GM19193 (cell line): ENCODE data around the gene SALL3.

ENCODE experiments used
- POLR2A ChIP-seq: IDR thresholded peaks from 4 replicates; pipeline ENCODE4 v1.6.1; 2011; ENCODE audit not compliant: insufficient read depth, insufficient read length; ENCODE audit errors: extremely low read depth

The SALL3 gene

DNA sequence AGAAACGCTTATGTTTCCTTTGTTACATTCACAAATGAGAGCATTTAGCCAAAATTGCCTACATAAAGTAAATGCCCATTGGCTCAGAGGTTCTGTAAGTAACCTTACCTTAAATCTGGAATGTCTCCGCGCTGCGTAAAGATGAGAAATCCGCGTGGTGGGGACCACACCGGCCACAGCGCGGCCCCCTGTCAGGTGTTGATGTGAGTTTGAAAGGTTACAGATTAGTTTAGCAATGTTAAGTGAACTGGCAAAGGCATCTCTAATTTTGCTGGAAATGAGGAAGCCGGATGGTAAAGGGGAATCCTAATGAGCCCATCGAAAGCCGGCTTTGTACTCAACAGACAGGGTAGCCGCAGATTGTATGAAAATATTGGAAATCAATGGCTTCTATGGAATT, 11.8 kb downstream of the SALL3 start:
- no peak for TF ChIP-seq POLR2A

DNA sequence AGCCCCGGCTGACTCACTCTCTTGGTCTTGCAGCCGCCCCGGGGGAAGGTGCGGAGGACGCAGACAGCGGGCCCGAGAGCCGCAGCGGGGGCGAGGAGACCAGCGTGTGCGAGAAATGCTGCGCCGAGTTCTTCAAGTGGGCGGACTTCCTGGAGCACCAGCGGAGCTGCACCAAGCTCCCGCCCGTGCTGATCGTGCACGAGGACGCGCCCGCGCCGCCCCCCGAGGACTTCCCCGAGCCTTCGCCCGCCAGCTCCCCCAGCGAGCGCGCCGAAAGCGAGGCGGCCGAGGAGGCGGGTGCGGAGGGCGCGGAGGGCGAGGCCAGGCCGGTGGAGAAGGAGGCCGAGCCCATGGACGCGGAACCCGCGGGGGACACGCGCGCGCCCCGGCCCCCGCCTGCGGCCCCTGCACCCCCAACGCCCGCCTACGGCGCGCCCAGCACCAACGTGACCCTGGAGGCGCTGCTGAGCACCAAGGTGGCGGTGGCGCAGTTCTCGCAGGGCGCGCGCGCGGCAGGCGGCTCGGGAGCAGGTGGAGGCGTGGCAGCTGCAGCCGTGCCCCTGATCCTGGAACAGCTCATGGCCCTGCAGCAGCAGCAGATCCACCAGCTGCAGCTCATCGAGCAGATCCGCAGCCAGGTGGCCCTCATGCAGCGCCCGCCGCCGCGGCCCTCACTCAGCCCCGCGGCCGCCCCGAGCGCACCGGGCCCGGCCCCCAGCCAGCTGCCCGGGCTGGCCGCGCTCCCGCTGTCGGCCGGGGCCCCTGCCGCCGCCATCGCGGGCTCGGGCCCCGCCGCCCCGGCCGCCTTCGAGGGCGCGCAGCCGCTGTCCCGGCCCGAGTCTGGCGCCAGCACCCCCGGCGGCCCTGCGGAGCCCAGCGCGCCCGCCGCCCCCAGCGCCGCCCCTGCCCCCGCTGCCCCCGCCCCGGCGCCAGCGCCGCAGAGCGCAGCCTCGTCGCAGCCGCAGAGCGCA, 12.7 kb downstream of the SALL3 start:
- TF ChIP-seq POLR2A = no peak

- no peak for TF ChIP-seq POLR2A
These were observed 13.7 kb downstream of the SALL3 start for GRCh38 chr18:78993014-78993926.

DNA sequence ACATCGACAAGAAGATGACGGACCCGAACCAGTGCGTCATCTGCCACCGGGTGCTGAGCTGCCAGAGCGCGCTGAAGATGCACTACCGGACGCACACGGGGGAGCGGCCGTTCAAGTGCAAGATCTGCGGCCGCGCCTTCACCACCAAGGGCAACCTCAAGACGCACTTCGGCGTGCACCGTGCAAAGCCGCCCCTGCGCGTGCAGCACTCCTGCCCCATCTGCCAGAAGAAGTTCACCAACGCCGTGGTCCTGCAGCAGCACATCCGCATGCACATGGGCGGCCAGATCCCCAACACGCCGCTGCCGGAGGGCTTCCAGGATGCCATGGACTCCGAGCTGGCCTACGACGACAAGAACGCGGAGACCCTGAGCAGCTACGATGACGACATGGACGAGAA, 14.4 kb downstream of the SALL3 start:
- TF ChIP-seq POLR2A = no peak

GRCh38 chr18:78994531-78994930, 14.9 kb downstream of the SALL3 start:
- no peak for TF ChIP-seq POLR2A

DNA sequence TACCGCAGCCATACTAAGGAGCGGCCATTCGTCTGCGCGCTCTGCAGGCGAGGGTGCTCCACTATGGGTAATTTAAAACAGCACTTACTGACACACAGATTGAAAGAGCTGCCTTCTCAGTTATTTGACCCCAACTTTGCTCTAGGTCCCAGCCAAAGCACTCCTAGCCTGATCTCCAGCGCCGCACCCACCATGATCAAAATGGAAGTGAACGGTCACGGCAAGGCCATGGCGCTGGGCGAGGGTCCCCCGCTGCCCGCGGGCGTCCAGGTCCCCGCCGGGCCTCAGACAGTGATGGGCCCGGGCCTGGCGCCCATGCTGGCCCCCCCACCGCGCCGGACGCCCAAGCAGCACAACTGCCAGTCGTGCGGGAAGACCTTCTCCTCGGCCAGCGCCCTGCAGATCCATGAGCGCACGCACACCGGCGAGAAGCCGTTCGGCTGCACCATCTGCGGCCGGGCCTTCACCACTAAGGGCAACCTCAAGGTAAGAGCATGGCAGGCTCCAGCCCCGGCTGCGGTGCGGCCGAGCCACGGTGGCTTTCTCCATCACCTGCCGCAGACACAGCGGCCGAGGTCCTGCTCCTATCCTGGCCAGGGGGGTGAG, 15.5 kb downstream of the SALL3 start:
- no peak for TF ChIP-seq POLR2A

DNA sequence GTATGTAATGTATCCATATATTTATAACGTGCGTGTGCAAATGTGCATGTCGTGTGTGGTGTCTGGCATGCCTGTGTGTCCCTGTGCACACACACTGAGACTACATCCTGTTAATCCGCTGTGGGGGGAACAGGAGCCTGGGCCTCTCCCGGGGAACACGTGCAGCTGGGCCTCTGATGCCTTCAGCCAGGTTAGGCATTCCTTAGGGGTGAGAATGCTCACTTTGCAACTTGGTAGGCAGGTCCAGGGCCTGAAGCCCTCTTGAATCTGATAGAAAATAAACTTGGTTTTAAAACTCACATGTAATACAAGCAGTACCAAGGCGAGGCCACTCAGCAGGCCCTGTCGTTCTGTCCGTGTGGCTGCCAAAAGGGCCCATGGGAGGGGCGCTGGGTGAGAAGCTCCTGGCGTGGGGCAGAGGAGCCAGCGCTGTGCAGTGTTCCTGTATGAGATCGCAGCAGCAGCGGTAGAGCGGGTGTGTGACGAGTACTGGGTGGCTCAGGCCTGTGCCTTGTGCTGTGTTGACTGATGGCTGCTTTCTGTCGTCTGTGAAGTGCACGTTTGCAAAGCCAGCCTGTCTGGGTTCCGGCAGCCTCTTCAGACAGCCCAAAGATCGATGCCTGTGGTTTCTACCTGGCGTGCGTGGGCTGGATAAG, 16.2 kb downstream of the SALL3 start:
- TF ChIP-seq POLR2A = no peak

GRCh38 chr18:78996741-78997490, 17.3 kb downstream of the SALL3 start:
- no peak for TF ChIP-seq POLR2A

- no peak for TF ChIP-seq POLR2A
These were observed 18.9 kb downstream of the SALL3 start for GRCh38 chr18:78998371-78999071.

GRCh38 chr18:78999939-79000338, 20.3 kb downstream of the SALL3 start:
- TF ChIP-seq POLR2A = no peak

DNA sequence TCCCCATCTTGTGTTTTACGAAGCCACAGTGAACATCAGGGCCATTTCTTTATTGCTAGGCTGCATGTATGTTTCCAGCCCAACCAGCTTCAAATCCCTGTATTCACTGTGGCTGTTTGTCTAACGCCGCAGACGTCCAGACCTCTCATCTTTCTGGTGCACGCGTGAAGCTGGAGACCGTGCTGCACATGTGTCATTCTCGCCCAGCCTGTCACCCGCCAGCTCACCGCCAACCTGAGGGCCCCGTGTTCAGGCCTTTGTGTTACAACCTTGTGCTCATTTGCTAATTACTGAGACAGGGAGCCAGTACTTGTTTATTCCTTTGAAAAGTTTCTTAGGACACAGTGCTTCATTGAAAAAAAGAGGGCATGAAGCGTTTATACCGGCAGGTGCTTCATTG, 21.4 kb downstream of the SALL3 start:
- no peak for TF ChIP-seq POLR2A

- TF ChIP-seq POLR2A = no peak
These were observed 26.0 kb downstream of the SALL3 start for GRCh38 chr18:79005653-79006052.

DNA sequence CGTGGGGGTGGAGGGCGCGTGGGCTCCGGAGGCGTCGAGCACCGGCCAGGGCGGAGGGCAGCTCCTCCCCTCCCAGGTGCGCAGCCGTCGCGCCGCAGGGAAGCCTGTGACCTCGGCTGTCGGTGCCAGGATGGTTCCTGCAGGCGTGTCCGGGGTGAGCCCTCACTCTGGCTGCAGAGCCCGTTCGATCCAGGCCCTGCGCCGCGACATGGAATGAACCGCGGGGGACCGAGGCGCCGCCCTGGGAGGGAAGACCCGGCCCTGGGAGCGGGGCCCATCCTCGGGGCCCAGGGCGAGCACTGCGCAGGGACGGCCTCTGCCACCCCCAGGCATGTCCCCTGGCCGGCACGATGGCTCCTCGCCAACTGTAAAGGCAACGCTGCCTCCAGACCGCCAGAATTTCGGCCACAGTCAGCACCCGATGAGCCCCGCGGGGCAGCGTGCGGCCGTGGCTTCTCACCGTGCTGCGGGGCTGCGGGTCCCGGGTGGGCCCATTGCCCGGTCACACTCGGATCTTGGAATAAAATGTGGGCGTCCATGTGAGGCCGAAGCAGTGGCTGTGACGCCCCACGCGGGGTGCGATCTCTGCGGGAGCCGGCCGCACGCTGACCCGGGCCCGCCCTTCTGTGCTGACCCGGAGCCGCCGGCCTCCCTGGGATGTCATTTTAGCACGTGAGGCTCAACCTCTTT, 26.6 kb downstream of the SALL3 start:
- TF ChIP-seq POLR2A = no peak
